ENCODE measurements around the gene GNAO1. TPM values are rescaled to one million over a fixed set of nuclear protein-coding genes. Genes with fewer than 3 reads are reported as not detected.

Gene GNAO1
- total and polyA plus RNA-seq, 9 donors = 0.72 to 5.6 (median 2.7) TPM

- H3K9me3 ChIP-seq = no peaks in the 10 kb centered on the region
- no peak for DNase-seq
- no peaks in the 10 kb centered on the region for H3K27me3 ChIP-seq
- no peak overlapping the region for H3K4me3 ChIP-seq
- H3K4me1 ChIP-seq (ENCODE audit: insufficient read depth) = peaks cover 5% of the 10 kb centered on the region
- no peaks in the 10 kb centered on the region for H3K36me3 ChIP-seq
- WGBS, 3 donors = 86% methylated on average over 18 of the region's 18 CpGs
- H3K27ac ChIP-seq = no peak overlapping the region
- no peak for TF ChIP-seq EP300 (IDR thresholded peaks at IDR 0.05)
- TF ChIP-seq POLR2A (IDR thresholded peaks at IDR 0.05) = no peak
- no peak for TF ChIP-seq CTCF (IDR thresholded peaks at IDR 0.05)
- intact Hi-C loops (cut with DNase I) = loop anchor here in 2 of 4 donors (10.0 kb wide), 1 partner anchor 370 kb away; no protein-coding TSS in a partner anchor
These were observed 123.1 kb downstream of the GNAO1 start for GRCh38 chr16:56314244-56314850.

- H3K36me3 ChIP-seq = no peaks in the 10 kb centered on the region
- no peak overlapping the region for H3K27ac ChIP-seq
- H3K27me3 ChIP-seq = no peaks in the 10 kb centered on the region
- peaks cover 5% of the 10 kb centered on the region for H3K4me1 ChIP-seq (ENCODE audit: insufficient read depth)
- WGBS, 3 donors = 91 to 95% (median 94%) methylated on average over 7 of the region's 7 CpGs
- H3K4me3 ChIP-seq = no peak overlapping the region
- no peak for DNase-seq
- intact Hi-C loops (cut with DNase I) = loop anchor here in 3 of 4 donors (5.0 to 10.0 kb wide), 2 partner anchors 371 to 379 kb away; no protein-coding TSS in a partner anchor
- no peak for TF ChIP-seq POLR2A (IDR thresholded peaks at IDR 0.05)
- no peak for TF ChIP-seq CTCF (IDR thresholded peaks at IDR 0.05)
- no peak for TF ChIP-seq EP300 (IDR thresholded peaks at IDR 0.05)
- no peaks in the 10 kb centered on the region for H3K9me3 ChIP-seq
These were observed 124.7 kb downstream of the GNAO1 start for GRCh38 chr16:56315955-56316354.

- no peaks in the 10 kb centered on the region for H3K27me3 ChIP-seq
- H3K36me3 ChIP-seq = no peaks in the 10 kb centered on the region
- WGBS, 3 donors = 89 to 95% (median 92%) methylated on average over 7 of the region's 7 CpGs
- no peaks in the 10 kb centered on the region for H3K9me3 ChIP-seq
- TF ChIP-seq CTCF (IDR thresholded peaks at IDR 0.05) = no peak
- no peak for TF ChIP-seq POLR2A (IDR thresholded peaks at IDR 0.05)
- TF ChIP-seq EP300 (IDR thresholded peaks at IDR 0.05) = no peak
- intact Hi-C loops (cut with DNase I) = loop anchor here in 3 of 4 donors (5.0 to 10.0 kb wide), 2 partner anchors 372 to 379 kb away; no protein-coding TSS in a partner anchor
- H3K4me3 ChIP-seq = no peak overlapping the region
- no peak overlapping the region for H3K27ac ChIP-seq
- no peak for DNase-seq
- peaks cover 5% of the 10 kb centered on the region for H3K4me1 ChIP-seq (ENCODE audit: insufficient read depth)
These were observed 125.3 kb downstream of the GNAO1 start for GRCh38 chr16:56316545-56316944.

- no peaks in the 10 kb centered on the region for H3K27me3 ChIP-seq
- no peaks in the 10 kb centered on the region for H3K36me3 ChIP-seq
- DNase-seq = peak; percentile 78 to 90 (median 83)
- no peaks in the 10 kb centered on the region for H3K9me3 ChIP-seq
- peaks cover 5% of the 10 kb centered on the region for H3K4me1 ChIP-seq (ENCODE audit: insufficient read depth)
- TF ChIP-seq CTCF (IDR thresholded peaks at IDR 0.05) = peak; percentile 82 to 93 (median 87)
- no peak for TF ChIP-seq EP300 (IDR thresholded peaks at IDR 0.05)
- no peak for TF ChIP-seq POLR2A (IDR thresholded peaks at IDR 0.05)
- no peak overlapping the region for H3K27ac ChIP-seq
- peak overlapping the region; percentile 25 for H3K4me3 ChIP-seq
- intact Hi-C loops (cut with DNase I) = loop anchor here (2.0 to 10.0 kb wide), 3 partner anchors 373 to 381 kb away; no protein-coding TSS in a partner anchor
- WGBS, 3 donors = 12 to 17% (median 12%) methylated on average over 24 to 28 of the region's 28 CpGs
These were observed 126.9 kb downstream of the GNAO1 start for GRCh38 chr16:56317998-56318826.
